Hepatocyte (in vitro differentiated cells): ENCODE data around the gene DNLZ. TPM values are rescaled to one million over a fixed set of nuclear protein-coding genes. Genes with fewer than 3 reads are reported as not detected.

Experiments used
- DNase-seq: peaks from one replicate; pipeline ENCODE4 v3.0.0-alpha.2; 2016; ENCODE audit warnings: low spot score
- H2AFZ ChIP-seq: fragments of 200-600 bp; sonication (generic); 2 replicates; pipeline ENCODE4 v1.6.0; 2016; ENCODE audit warnings: antibody characterized with exemption, mild to moderate bottlenecking
- H3K27ac ChIP-seq: fragments of 200-600 bp; sonication (generic); 2 replicates; pipeline ENCODE4 v1.5.1; 2016; ENCODE audit warnings: mild to moderate bottlenecking
- H3K27me3 ChIP-seq: fragments of 200-600 bp; sonication (generic); 2 replicates; pipeline ENCODE4 v1.6.1; 2016
- H3K36me3 ChIP-seq: fragments of 200-600 bp; sonication (generic); replicated peaks from 2 replicates; pipeline ENCODE4 v1.5.1; 2016; ENCODE audit warnings: low read depth; ENCODE audit not compliant: insufficient read depth
- H3K4me1 ChIP-seq: fragments of 200-600 bp; sonication (generic); 2 replicates; pipeline ENCODE4 v1.5.1; 2016; ENCODE audit warnings: mild to moderate bottlenecking, moderate library complexity; ENCODE audit not compliant: insufficient read depth
- H3K4me2 ChIP-seq: fragments of 200-600 bp; sonication (generic); 2 replicates; pipeline ENCODE4 v1.6.0; 2016
- H3K4me3 ChIP-seq: fragments of 200-600 bp; sonication (generic); 2 replicates; pipeline ENCODE4 v1.5.1; 2016; ENCODE audit warnings: mild to moderate bottlenecking
- H3K79me2 ChIP-seq: fragments of 200-600 bp; sonication (generic); 2 replicates; pipeline ENCODE4 v1.6.0; 2017; ENCODE audit warnings: mild to moderate bottlenecking
- H3K9me2 ChIP-seq: fragments of 200-600 bp; sonication (generic); replicated peaks from 2 replicates; pipeline ENCODE4 v1.6.0; 2017; ENCODE audit warnings: mild to moderate bottlenecking; ENCODE audit not compliant: insufficient read depth
- H3K9me3 ChIP-seq: fragments of 200-600 bp; sonication (generic); 2 replicates; pipeline ENCODE4 v1.5.1; 2016; ENCODE audit warnings: low read depth, mild to moderate bottlenecking
- H4K20me1 ChIP-seq: fragments of 200-600 bp; sonication (generic); 2 replicates; pipeline ENCODE4 v1.6.0; 2016; ENCODE audit warnings: mild to moderate bottlenecking; ENCODE audit not compliant: insufficient read depth, poor library complexity, severe bottlenecking
- CTCF ChIP-seq: fragments of 200-600 bp; sonication (generic); IDR thresholded peaks from 2 replicates; pipeline ENCODE4 v1.5.1; 2016; ENCODE audit warnings: antibody characterized with exemption, mild to moderate bottlenecking; ENCODE audit not compliant: poor library complexity
- EZH2 ChIP-seq: fragments of 200-600 bp; sonication (generic); IDR thresholded peaks from 2 replicates; pipeline ENCODE4 v1.6.1; 2016; ENCODE audit warnings: antibody characterized with exemption, mild to moderate bottlenecking, borderline replicate concordance
- EZH2phosphoT487 ChIP-seq: fragments of 200-600 bp; sonication (generic); IDR thresholded peaks from one replicate; pipeline ENCODE4 v1.6.1; 2018; ENCODE audit warnings: antibody characterized with exemption, mild to moderate bottlenecking, low read depth, moderate library complexity; ENCODE audit not compliant: unreplicated experiment, severe bottlenecking
- WGBS: methylation state at CpG from one replicate; pipeline ENCODE4 v1.1.6; 2016; ENCODE audit warnings: low lambda C conversion rate; ENCODE audit errors: missing lambda C conversion rate; 5-methylcytosine and 5-hydroxymethylcytosine counted together
- polyA plus RNA-seq: library from polyadenylated mRNA; unstranded; fragments of >200 nt; fragmentation: Nextera tagmentation; extraction: Ambion mirVana; gene quantifications from 2 replicates; pipeline ENCODE4 v1.2.1, GENCODE V29; 2016
- total RNA-seq: library from RNA; depleted of rRNA; stranded (reverse); fragments of >200 nt; gene quantifications from 2 replicates; pipeline ENCODE4 v1.2.3, GENCODE V29; 2014

DNLZ gene
- total and polyA plus RNA-seq, 2 experiments from 2014 or later, result 21.5 to 24.3 TPM

GRCh38 chr9:136343884-136344269 lies 19.7 kb downstream of the DNLZ start:
- no peak for TF ChIP-seq EZH2
- no peak for TF ChIP-seq CTCF
- no peak for TF ChIP-seq EZH2phosphoT487
- 97% methylated on average over 16 of the region's 24 CpGs for WGBS
- H3K79me2 ChIP-seq, result no peaks in the 10 kb centered on the region
- no peaks in the 10 kb centered on the region for H3K9me3 ChIP-seq
- DNase-seq, result no peak
- peaks cover 27% of the 10 kb centered on the region for H3K4me1 ChIP-seq
- H2AFZ ChIP-seq, result no peak overlapping the region
- no peaks in the 10 kb centered on the region for H3K9me2 ChIP-seq
- no peaks in the 10 kb centered on the region for H3K27me3 ChIP-seq
- H4K20me1 ChIP-seq, result no peaks in the 10 kb centered on the region
- no peak overlapping the region for H3K27ac ChIP-seq
- no peak overlapping the region for H3K4me2 ChIP-seq
- H3K36me3 ChIP-seq, result no peaks in the 10 kb centered on the region
- H3K4me3 ChIP-seq, result no peak overlapping the region

GRCh38 chr9:136343121-136343883 lies 20.2 kb downstream of the DNLZ start:
- H3K4me1 ChIP-seq, result peaks cover 27% of the 10 kb centered on the region
- peak overlapping the region; percentile 95 for H3K4me2 ChIP-seq
- no peaks in the 10 kb centered on the region for H3K79me2 ChIP-seq
- WGBS, result 89% methylated on average over 21 of the region's 23 CpGs
- DNase-seq, result no peak
- peak overlapping the region; percentile 86 for H3K27ac ChIP-seq
- H2AFZ ChIP-seq, result no peak overlapping the region
- no peaks in the 10 kb centered on the region for H3K9me2 ChIP-seq
- H3K9me3 ChIP-seq, result no peaks in the 10 kb centered on the region
- H3K4me3 ChIP-seq, result no peak overlapping the region
- no peaks in the 10 kb centered on the region for H4K20me1 ChIP-seq
- no peaks in the 10 kb centered on the region for H3K36me3 ChIP-seq
- H3K27me3 ChIP-seq, result no peaks in the 10 kb centered on the region
- no peak for TF ChIP-seq EZH2phosphoT487
- TF ChIP-seq EZH2, result no peak
- no peak for TF ChIP-seq CTCF

- no peaks in the 10 kb centered on the region for H3K79me2 ChIP-seq
- H3K9me2 ChIP-seq, result no peaks in the 10 kb centered on the region
- H3K4me2 ChIP-seq, result peak overlapping the region; percentile 95
- TF ChIP-seq CTCF, result peak; percentile 20
- no peak for TF ChIP-seq EZH2
- no peak for TF ChIP-seq EZH2phosphoT487
- H2AFZ ChIP-seq, result no peak overlapping the region
- H3K4me3 ChIP-seq, result no peak overlapping the region
- 30% methylated on average over 28 of the region's 60 CpGs for WGBS
- no peaks in the 10 kb centered on the region for H4K20me1 ChIP-seq
- peak overlapping the region; percentile 86 for H3K27ac ChIP-seq
- peaks cover 27% of the 10 kb centered on the region for H3K4me1 ChIP-seq
- no peaks in the 10 kb centered on the region for H3K9me3 ChIP-seq
- no peaks in the 10 kb centered on the region for H3K36me3 ChIP-seq
- peak; percentile 91 for DNase-seq
- no peaks in the 10 kb centered on the region for H3K27me3 ChIP-seq
These were observed 21.1 kb downstream of the DNLZ start for GRCh38 chr9:136342181-136343120.
